ENCODE measurements around the gene TGDS.
"Not testable (repeated sequence)": the region's sequence is repeated elsewhere in the genome, so short reads cannot be mapped to it uniquely, and the experiment has no call there.

TGDS gene

GRCh38 chr13:94552095-94552494 is 43.9 kb downstream of the TGDS start:
- DNase-seq (ENCODE audit: low spot score): no peak

GRCh38 chr13:94550062-94550738 is 45.8 kb downstream of the TGDS start:
- DNase-seq (ENCODE audit: low spot score): no peak

- peak; percentile 95 for DNase-seq (ENCODE audit: low spot score)
Measured at GRCh38 chr13:94549232-94550061, 46.5 kb downstream of the TGDS start.

- DNase-seq (ENCODE audit: low spot score): peak; percentile 33
Measured at GRCh38 chr13:94548821-94549231, 47.1 kb downstream of the TGDS start.

GRCh38 chr13:94548382-94548781 is 47.6 kb downstream of the TGDS start:
- DNase-seq (ENCODE audit: low spot score): peak; percentile 11

- DNase-seq (ENCODE audit: low spot score): no peak
Measured at GRCh38 chr13:94546061-94546839, 49.7 kb downstream of the TGDS start.

GRCh38 chr13:94544922-94545321 is 51.0 kb downstream of the TGDS start:
- DNase-seq (ENCODE audit: low spot score): no peak

GRCh38 chr13:94542917-94543316 is 53.0 kb downstream of the TGDS start:
- no peak for DNase-seq (ENCODE audit: low spot score)

- DNase-seq (ENCODE audit: low spot score): no peak
Measured at GRCh38 chr13:94537740-94538630, 58.0 kb downstream of the TGDS start.

- no peak for DNase-seq (ENCODE audit: low spot score)
Measured at GRCh38 chr13:94535775-94536174, 60.2 kb downstream of the TGDS start.

- no peak for DNase-seq (ENCODE audit: low spot score)
Measured at GRCh38 chr13:94535231-94535630, 60.7 kb downstream of the TGDS start.

GRCh38 chr13:94534166-94534565 is 61.8 kb downstream of the TGDS start:
- peak; percentile 20 for DNase-seq (ENCODE audit: low spot score)

- DNase-seq (ENCODE audit: low spot score): not testable (repeated sequence)
Measured at GRCh38 chr13:94532278-94532677, 63.7 kb downstream of the TGDS start.

- not testable (repeated sequence) for DNase-seq (ENCODE audit: low spot score)
Measured at GRCh38 chr13:94526956-94527355, 69.0 kb downstream of the TGDS start.

GRCh38 chr13:94525781-94526180 is 70.2 kb downstream of the TGDS start:
- DNase-seq (ENCODE audit: low spot score): no peak

- no peak for DNase-seq (ENCODE audit: low spot score)
Measured at GRCh38 chr13:94524407-94524806, 71.5 kb downstream of the TGDS start.

Measured in AG08396 (cell line).